H9 (cell line): Measurements from ENCODE around the gene SLC12A9. TPM values are rescaled to one million over a fixed set of nuclear protein-coding genes. Genes with fewer than 3 reads are reported as not detected.

Source experiments
- DNase-seq: peaks from one replicate; pipeline ENCODE4 v3.0.0-alpha.2; 2017
- H2AFZ ChIP-seq: one replicate; pipeline ENCODE4 v1.6.1; 2013; ENCODE audit warnings: mild to moderate bottlenecking, low read length, control low read depth, moderate library complexity
- H2AK5ac ChIP-seq: 2 replicates; pipeline ENCODE4 v1.6.1; 2013; ENCODE audit warnings: low read length, control low read depth, mixed read lengths; ENCODE audit not compliant: insufficient read length
- H2BK120ac ChIP-seq: one replicate; pipeline ENCODE4 v1.6.1; 2013; ENCODE audit warnings: low read depth, mild to moderate bottlenecking, low read length, control low read depth, inconsistent platforms; ENCODE audit not compliant: poor library complexity, severe bottlenecking
- H2BK12ac ChIP-seq: 2 replicates; pipeline ENCODE4 v1.6.1; 2013; ENCODE audit warnings: low read length, control low read depth, mixed read lengths, low read depth; ENCODE audit not compliant: insufficient read length
- H2BK15ac ChIP-seq: 2 replicates; pipeline ENCODE4 v1.6.1; 2013; ENCODE audit warnings: low read depth, low read length, control low read depth
- H2BK20ac ChIP-seq: one replicate; pipeline ENCODE4 v1.6.1; 2013; ENCODE audit warnings: low read depth, mild to moderate bottlenecking, low read length, control low read depth, inconsistent platforms; ENCODE audit not compliant: poor library complexity, severe bottlenecking
- H2BK5ac ChIP-seq: 2 replicates; pipeline ENCODE4 v1.6.1; 2013; ENCODE audit warnings: low read length, control low read depth, mixed read lengths; ENCODE audit not compliant: insufficient read length
- H3K14ac ChIP-seq: 2 replicates; pipeline ENCODE4 v1.6.1; 2013; ENCODE audit warnings: low read length, control low read depth; ENCODE audit not compliant: insufficient read depth
- H3K18ac ChIP-seq: 2 replicates; pipeline ENCODE4 v1.6.1; 2013; ENCODE audit warnings: low read depth, mild to moderate bottlenecking, mixed read lengths, low read length, control low read depth; ENCODE audit not compliant: insufficient read length
- H3K23ac ChIP-seq: 2 replicates; pipeline ENCODE4 v1.6.1; 2013; ENCODE audit warnings: low read length, control low read depth, mixed read lengths, low read depth; ENCODE audit not compliant: insufficient read length
- H3K23me2 ChIP-seq: 2 replicates; pipeline ENCODE4 v1.6.1; 2013; ENCODE audit warnings: low read depth, mild to moderate bottlenecking, mixed read lengths, low read length, control low read depth; ENCODE audit not compliant: insufficient read length, poor library complexity, severe bottlenecking
- H3K27ac ChIP-seq: 2 replicates; pipeline ENCODE4 v1.5.1; 2013; ENCODE audit warnings: low read length, control low read depth, mixed read lengths, low read depth; ENCODE audit not compliant: insufficient read length
- H3K27me3 ChIP-seq: 2 replicates; pipeline ENCODE4 v1.6.1; 2013; ENCODE audit warnings: low read length, control low read depth, inconsistent platforms; ENCODE audit not compliant: insufficient read depth
- H3K4ac ChIP-seq: 2 replicates; pipeline ENCODE4 v1.6.1; 2013; ENCODE audit warnings: low read depth, mild to moderate bottlenecking, control low read depth, inconsistent platforms, low read length, moderate library complexity
- H3K4me1 ChIP-seq: 2 replicates; pipeline ENCODE4 v1.6.1; 2013; ENCODE audit warnings: low read length, control low read depth, inconsistent platforms; ENCODE audit not compliant: insufficient read depth
- H3K4me2 ChIP-seq: 2 replicates; pipeline ENCODE4 v1.6.1; 2013; ENCODE audit warnings: low read length, control low read depth, mixed read lengths; ENCODE audit not compliant: insufficient read length, insufficient read depth
- H3K56ac ChIP-seq: 2 replicates; pipeline ENCODE4 v1.6.1; 2013; ENCODE audit warnings: low read depth, mild to moderate bottlenecking, mixed read lengths, low read length, control low read depth; ENCODE audit not compliant: insufficient read length
- H3K79me1 ChIP-seq: 2 replicates; pipeline ENCODE4 v1.6.1; 2013; ENCODE audit warnings: low read depth, mild to moderate bottlenecking, moderate library complexity, low read length, control low read depth, inconsistent platforms; ENCODE audit not compliant: insufficient read depth, poor library complexity, severe bottlenecking
- H3K79me2 ChIP-seq: 2 replicates; pipeline ENCODE4 v1.6.1; 2013; ENCODE audit warnings: low read length, control low read depth, inconsistent platforms; ENCODE audit not compliant: insufficient read depth
- H3K9ac ChIP-seq: 2 replicates; pipeline ENCODE4 v1.6.1; 2013; ENCODE audit warnings: low read length, control low read depth, mixed read lengths; ENCODE audit not compliant: insufficient read length; ENCODE audit errors: extremely low read depth
- H3K9me3 ChIP-seq: one replicate; pipeline ENCODE4 v1.6.1; 2013; ENCODE audit warnings: low read depth, low read length, inconsistent platforms; ENCODE audit not compliant: control insufficient read depth
- H3T11ph ChIP-seq: one replicate; pipeline ENCODE4 v1.6.1; 2013; ENCODE audit warnings: mild to moderate bottlenecking, low read length, control low read depth, inconsistent platforms
- H4K20me1 ChIP-seq: one replicate; pipeline ENCODE4 v1.6.1; 2013; ENCODE audit not compliant: control insufficient read depth, insufficient read length, insufficient read depth
- H4K5ac ChIP-seq: 2 replicates; pipeline ENCODE4 v1.6.1; 2013; ENCODE audit warnings: low read depth, mild to moderate bottlenecking, mixed read lengths, low read length, control low read depth; ENCODE audit not compliant: insufficient read length
- H4K8ac ChIP-seq: replicated peaks from 2 replicates; pipeline ENCODE4 v1.6.1; 2013; ENCODE audit warnings: low read length, control low read depth, mixed read lengths, low read depth; ENCODE audit not compliant: insufficient read length
- H4K91ac ChIP-seq: 2 replicates; pipeline ENCODE4 v1.6.1; 2013; ENCODE audit warnings: low read depth, mild to moderate bottlenecking, moderate library complexity, mixed read lengths, low read length, control low read depth; ENCODE audit not compliant: insufficient read length
- H3K27ac Mint-ChIP-seq, 3 experiments: 2 replicates in 2 of 3; 3 replicates in 1 of 3; pipeline ENCODE4 v1.8.0; 2020 to 2021; ENCODE audit warnings: mixed read lengths in 3 of 3, mild to moderate bottlenecking in 1 of 3, moderate library complexity in 1 of 3
- H3K27me3 Mint-ChIP-seq: 2 replicates; pipeline ENCODE4 v1.8.0; 2021; ENCODE audit warnings: low read depth, mild to moderate bottlenecking, moderate library complexity, mixed read lengths
- H3K36me3 Mint-ChIP-seq, 3 experiments: 2 replicates in 2 of 3; 3 replicates in 1 of 3; pipeline ENCODE4 v1.8.0; 2020 to 2021; ENCODE audit warnings: low read depth in 3 of 3, mixed read lengths in 3 of 3; ENCODE audit not compliant: insufficient read depth in 1 of 3
- H3K4me1 Mint-ChIP-seq, 2 experiments: 2 replicates each; pipeline ENCODE4 v1.8.0; 2020; ENCODE audit warnings: mixed read lengths in 2 of 2
- H3K4me3 Mint-ChIP-seq, 2 experiments: 2 replicates in 1 of 2; 3 replicates in 1 of 2; pipeline ENCODE4 v1.8.0; 2020 to 2021; ENCODE audit warnings: mild to moderate bottlenecking in 2 of 2, mixed read lengths in 2 of 2, moderate library complexity in 1 of 2
- H3K9me3 Mint-ChIP-seq, 2 experiments: 2 replicates in 1 of 2; 3 replicates in 1 of 2; pipeline ENCODE4 v1.8.0; 2020; ENCODE audit warnings: mild to moderate bottlenecking in 2 of 2, mixed read lengths in 2 of 2, moderate library complexity in 1 of 2
- CTCF ChIP-seq: fragments of 200-600 bp; sonication (generic); conservative IDR thresholded peaks from 3 replicates; pipeline ENCODE4 v1.8.0; 2021; ENCODE audit warnings: antibody characterized with exemption, mild to moderate bottlenecking
- WGBS: extraction: QIAGEN DNeasy Blood & Tissue Kit; methylation state at CpG from one replicate; pipeline ENCODE4 v1.1.7; 2013; ENCODE audit warnings: missing lambda C conversion rate, low lambda C conversion rate, mixed read lengths; ENCODE audit not compliant: insufficient read length; ENCODE audit errors: extremely low coverage; 5-methylcytosine and 5-hydroxymethylcytosine counted together
- total RNA-seq: library from RNA; stranded (reverse); gene quantifications from 2 replicates; pipeline ENCODE4 v1.2.1, GENCODE V29; 2021

The SLC12A9 gene
- total RNA-seq, 1 experiment from 2014 or later = 43.0 TPM

GRCh38 chr7:100911484-100911883 lies 59.0 kb downstream of the SLC12A9 start:
- no peak overlapping the region for H3K27ac Mint-ChIP-seq

More at GRCh38 chr7:100911484-100911883, 59.0 kb downstream of the SLC12A9 start:
- no CpG with 5 or more reads among the region's 3 CpGs for WGBS
- no peak overlapping the region for H2BK20ac ChIP-seq
- no peak overlapping the region for H3K23ac ChIP-seq
- H4K20me1 ChIP-seq = no peaks in the 10 kb centered on the region
- no peaks in the 10 kb centered on the region; a peak in 2 of 5 replicates for H3K9me3 Mint-ChIP-seq
- no peak overlapping the region for H3K14ac ChIP-seq
- H3K9ac ChIP-seq = no peak overlapping the region
- TF ChIP-seq CTCF = no peak
- H2AK5ac ChIP-seq = no peak overlapping the region
- H2AFZ ChIP-seq = no peak overlapping the region
- no peak overlapping the region for H2BK120ac ChIP-seq
- H3K36me3 Mint-ChIP-seq = no peaks in the 10 kb centered on the region; a peak in 1 of 7 replicates
- no peak overlapping the region for H2BK12ac ChIP-seq
- H3K79me1 ChIP-seq = no peaks in the 10 kb centered on the region
- H3T11ph ChIP-seq = no peak overlapping the region
- peaks cover 1 to 6% of the 10 kb centered on the region in 2 experiments; a peak in 1 of 4 replicates for H3K4me1 Mint-ChIP-seq
- no peak overlapping the region for H2BK15ac ChIP-seq
- H3K27ac ChIP-seq = no peak overlapping the region
- no peak overlapping the region for H4K5ac ChIP-seq
- no peaks in the 10 kb centered on the region for H3K79me2 ChIP-seq
- no peaks in the 10 kb centered on the region for H3K9me3 ChIP-seq
- DNase-seq = no peak
- no peak overlapping the region for H3K4ac ChIP-seq
- H4K91ac ChIP-seq = no peak overlapping the region
- no peak overlapping the region for H3K4me3 Mint-ChIP-seq
- no peak overlapping the region for H4K8ac ChIP-seq
- no peak overlapping the region for H2BK5ac ChIP-seq
- no peaks in the 10 kb centered on the region for H3K27me3 ChIP-seq
- no peaks in the 10 kb centered on the region for H3K4me1 ChIP-seq
- no peak overlapping the region for H3K4me2 ChIP-seq
- no peaks in the 10 kb centered on the region for H3K27me3 Mint-ChIP-seq
- no peaks in the 10 kb centered on the region for H3K23me2 ChIP-seq
- H3K18ac ChIP-seq = no peak overlapping the region
- H3K56ac ChIP-seq = no peak overlapping the region
